Measurements from ENCODE around the gene DNAJA4. TPM values are rescaled to one million over a fixed set of nuclear protein-coding genes. Genes with fewer than 3 reads are reported as not detected.

DNAJA4 gene
- total RNA-seq, 6 experiments from 2014 or later = 0.14 to 0.38 (median 0.17) TPM; not detected in 1

- H3K4me1 Mint-ChIP-seq (ENCODE audit: low read depth) = no peaks in the 10 kb centered on the region
- peaks cover 37% of the 10 kb centered on the region for H3K27me3 Mint-ChIP-seq (ENCODE audit: insufficient read depth)
- no peaks in the 10 kb centered on the region for H3K36me3 Mint-ChIP-seq (ENCODE audit: low read depth)
- no peak overlapping the region for H3K27ac Mint-ChIP-seq
- no peak overlapping the region for H3K4me3 Mint-ChIP-seq
- no peak for TF ChIP-seq CTCF (IDR thresholded peaks at IDR 0.05)
- no peak for DNase-seq
- no peaks in the 10 kb centered on the region for H3K9me3 Mint-ChIP-seq
These were observed 16.5 kb upstream of the DNAJA4 start for GRCh38 chr15:78247911-78248310.

GRCh38 chr15:78249131-78249530 lies 15.2 kb upstream of the DNAJA4 start:
- Mint-ChIP-seq H3K27me3 (ENCODE audit: insufficient read depth) (peaks cover 37% of the 10 kb centered on the region), H3K4me3 (no peak overlapping the region), H3K27ac (no peak overlapping the region), H3K36me3 (ENCODE audit: low read depth) (no peaks in the 10 kb centered on the region), H3K9me3 (no peaks in the 10 kb centered on the region), H3K4me1 (ENCODE audit: low read depth) (no peaks in the 10 kb centered on the region)
- TF ChIP-seq CTCF (IDR thresholded peaks at IDR 0.05) = no peak
- no peak for DNase-seq

- no peaks in the 10 kb centered on the region for H3K36me3 Mint-ChIP-seq (ENCODE audit: low read depth)
- no peak overlapping the region for H3K27ac Mint-ChIP-seq
- no peaks in the 10 kb centered on the region for H3K9me3 Mint-ChIP-seq
- H3K4me3 Mint-ChIP-seq = no peak overlapping the region
- no peaks in the 10 kb centered on the region for H3K4me1 Mint-ChIP-seq (ENCODE audit: low read depth)
- H3K27me3 Mint-ChIP-seq (ENCODE audit: insufficient read depth) = peaks cover 26% of the 10 kb centered on the region
- DNase-seq = no peak
- no peak for TF ChIP-seq CTCF (IDR thresholded peaks at IDR 0.05)
These were observed 13.2 kb upstream of the DNAJA4 start for GRCh38 chr15:78251136-78251535.

- DNase-seq = no peak
- H3K27me3 Mint-ChIP-seq (ENCODE audit: insufficient read depth) = peaks cover 23% of the 10 kb centered on the region
- H3K9me3 Mint-ChIP-seq = no peaks in the 10 kb centered on the region
- H3K4me3 Mint-ChIP-seq = no peak overlapping the region
- no peaks in the 10 kb centered on the region for H3K4me1 Mint-ChIP-seq (ENCODE audit: low read depth)
- H3K36me3 Mint-ChIP-seq (ENCODE audit: low read depth) = no peaks in the 10 kb centered on the region
- no peak overlapping the region for H3K27ac Mint-ChIP-seq
- TF ChIP-seq CTCF (IDR thresholded peaks at IDR 0.05) = no peak
These were observed 8.8 kb upstream of the DNAJA4 start for GRCh38 chr15:78255421-78256043.

GRCh38 chr15:78256044-78256437 lies 8.3 kb upstream of the DNAJA4 start:
- no peak overlapping the region for H3K27ac Mint-ChIP-seq
- H3K4me1 Mint-ChIP-seq (ENCODE audit: low read depth) = no peaks in the 10 kb centered on the region
- no peaks in the 10 kb centered on the region for H3K9me3 Mint-ChIP-seq
- H3K27me3 Mint-ChIP-seq (ENCODE audit: insufficient read depth) = peaks cover 20% of the 10 kb centered on the region
- no peak for DNase-seq
- no peak for TF ChIP-seq CTCF (IDR thresholded peaks at IDR 0.05)
- H3K36me3 Mint-ChIP-seq (ENCODE audit: low read depth) = no peaks in the 10 kb centered on the region
- no peak overlapping the region for H3K4me3 Mint-ChIP-seq

GRCh38 chr15:78257681-78258080 lies 6.7 kb upstream of the DNAJA4 start:
- Mint-ChIP-seq H3K27me3 (ENCODE audit: insufficient read depth) (peaks cover 16% of the 10 kb centered on the region), H3K36me3 (ENCODE audit: low read depth) (no peaks in the 10 kb centered on the region)

More at GRCh38 chr15:78257681-78258080, 6.7 kb upstream of the DNAJA4 start:
- no peaks in the 10 kb centered on the region for H3K9me3 Mint-ChIP-seq
- no peak for TF ChIP-seq CTCF (IDR thresholded peaks at IDR 0.05)
- no peak overlapping the region for H3K4me3 Mint-ChIP-seq
- DNase-seq = no peak
- no peaks in the 10 kb centered on the region for H3K4me1 Mint-ChIP-seq (ENCODE audit: low read depth)
- no peak overlapping the region for H3K27ac Mint-ChIP-seq
